DND-41 (cell line): ENCODE data around the gene FPR3.

Experiments
- EZH2 ChIP-seq: IDR thresholded peaks from 3 replicates; pipeline ENCODE4 v1.6.1; 2012; ENCODE audit warnings: borderline replicate concordance, low read depth, mild to moderate bottlenecking, moderate library complexity, low read length, inconsistent platforms; ENCODE audit not compliant: severe bottlenecking
- TF ChIP-seq, protein P1 (sequence below): IDR thresholded peaks from 2 replicates; pipeline ENCODE4 v1.5.1; 2012; ENCODE audit warnings: borderline replicate concordance, low read length, moderate library complexity, mild to moderate bottlenecking; ENCODE audit not compliant: poor library complexity, severe bottlenecking; ENCODE audit errors: extremely low read depth

DNA sequence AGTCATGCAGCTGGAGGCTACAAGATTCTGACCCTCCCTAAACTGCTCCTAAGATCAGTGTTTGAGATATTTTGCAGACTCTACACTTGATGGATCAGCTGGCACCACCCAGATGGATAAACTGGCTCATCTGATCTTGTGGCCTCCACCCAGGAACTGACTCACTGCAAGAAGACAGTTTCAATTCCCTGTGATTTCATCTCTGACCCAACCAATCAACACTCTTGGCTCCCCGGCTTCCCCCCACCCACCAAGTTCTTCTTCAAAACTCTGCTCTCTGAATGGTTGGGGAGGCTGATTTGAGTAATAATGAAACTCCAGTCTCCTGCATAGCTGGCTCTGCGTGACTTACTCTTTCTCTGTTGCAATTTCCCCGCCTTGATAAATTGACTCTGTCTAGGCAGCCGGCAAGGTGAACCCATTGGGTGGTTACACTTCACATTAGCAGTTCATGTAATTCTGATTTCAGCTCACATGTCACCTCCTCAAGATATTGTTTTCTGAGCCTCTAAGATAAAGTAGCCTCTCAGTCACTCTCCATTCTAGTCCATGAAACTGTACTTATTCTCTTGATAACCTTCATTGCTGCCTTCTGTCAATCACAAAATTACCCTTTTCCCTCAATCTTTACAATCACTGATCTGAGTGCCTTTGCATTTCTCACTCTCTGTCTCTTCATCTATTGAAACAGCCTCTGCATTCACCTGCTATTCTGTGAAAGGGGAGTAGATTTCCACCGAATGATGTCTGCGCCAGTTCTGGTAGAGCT, 9.9 kb upstream of the FPR3 start:
- TF ChIP-seq, protein P1, sequence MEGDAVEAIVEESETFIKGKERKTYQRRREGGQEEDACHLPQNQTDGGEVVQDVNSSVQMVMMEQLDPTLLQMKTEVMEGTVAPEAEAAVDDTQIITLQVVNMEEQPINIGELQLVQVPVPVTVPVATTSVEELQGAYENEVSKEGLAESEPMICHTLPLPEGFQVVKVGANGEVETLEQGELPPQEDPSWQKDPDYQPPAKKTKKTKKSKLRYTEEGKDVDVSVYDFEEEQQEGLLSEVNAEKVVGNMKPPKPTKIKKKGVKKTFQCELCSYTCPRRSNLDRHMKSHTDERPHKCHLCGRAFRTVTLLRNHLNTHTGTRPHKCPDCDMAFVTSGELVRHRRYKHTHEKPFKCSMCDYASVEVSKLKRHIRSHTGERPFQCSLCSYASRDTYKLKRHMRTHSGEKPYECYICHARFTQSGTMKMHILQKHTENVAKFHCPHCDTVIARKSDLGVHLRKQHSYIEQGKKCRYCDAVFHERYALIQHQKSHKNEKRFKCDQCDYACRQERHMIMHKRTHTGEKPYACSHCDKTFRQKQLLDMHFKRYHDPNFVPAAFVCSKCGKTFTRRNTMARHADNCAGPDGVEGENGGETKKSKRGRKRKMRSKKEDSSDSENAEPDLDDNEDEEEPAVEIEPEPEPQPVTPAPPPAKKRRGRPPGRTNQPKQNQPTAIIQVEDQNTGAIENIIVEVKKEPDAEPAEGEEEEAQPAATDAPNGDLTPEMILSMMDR, result no peak
- no peak for TF ChIP-seq EZH2
